Panc1 (cell line): ENCODE measurements around the gene AJUBA. TPM values are rescaled to one million over a fixed set of nuclear protein-coding genes. Genes with fewer than 3 reads are reported as not detected.

ENCODE experiments used
- ATAC-seq: fragments of 200-7000 bp; cut with Tn5 transposase; 2 replicates; pipeline ENCODE4 v1.9.1; 2020; ENCODE audit warnings: mild to moderate bottlenecking, moderate library complexity
- BruUV-seq: library from RNA; stranded (reverse); fragments of 400-500 nt; replicated peaks from 2 replicates; lab custom pipeline; 2021; lab: Mats Ljungman, UMichigan
- CTCF ChIA-PET: fragments of 300-600 bp; sonication (Branson Sonifier 250); formaldehyde crosslinking; loops from one replicate; lab custom pipeline; 2022; ENCODE audit warnings: antibody characterized with exemption; lab: Charles Lee
- POLR2A ChIA-PET: fragments of 300-600 bp; sonication (Branson Sonifier 250); formaldehyde crosslinking; loops from one replicate; lab custom pipeline; 2022; ENCODE audit warnings: antibody characterized with exemption; lab: Charles Lee
- DNase-seq: peaks from one replicate; pipeline ENCODE4 v3.0.0-alpha.2; 2010; ENCODE audit warnings: low read depth, low spot score
- H3K27ac ChIP-seq: 2 replicates; pipeline ENCODE4 v1.5.1; 2011; ENCODE audit warnings: mild to moderate bottlenecking, low read length, inconsistent platforms
- H3K27me3 ChIP-seq: fragments of 200-500 bp; sonication (Bioruptor generic); 2 replicates; pipeline ENCODE4 v1.6.0; 2014; ENCODE audit warnings: low read length, inconsistent platforms; ENCODE audit not compliant: control insufficient read depth, insufficient read depth
- H3K36me3 ChIP-seq: fragments of 200-500 bp; sonication (Bioruptor generic); 2 replicates; pipeline ENCODE4 v1.5.1; 2014; ENCODE audit warnings: inconsistent platforms, mild to moderate bottlenecking, low read length, moderate library complexity; ENCODE audit not compliant: control insufficient read depth, insufficient read depth
- H3K4me1 ChIP-seq: 2 replicates; pipeline ENCODE4 v1.5.1; 2011; ENCODE audit warnings: inconsistent platforms, mild to moderate bottlenecking, low read length, moderate library complexity; ENCODE audit not compliant: control insufficient read depth, insufficient read depth
- H3K4me3 ChIP-seq, 2 experiments: 2 replicates each; pipeline ENCODE4 v1.5.1; 2011 to 2012; ENCODE audit warnings: low read depth in 2 of 2, low read length in 2 of 2, mild to moderate bottlenecking in 2 of 2, inconsistent platforms in 1 of 2, moderate library complexity in 1 of 2
- H3K9me3 ChIP-seq: fragments of 200-500 bp; sonication (Bioruptor generic); 2 replicates; pipeline ENCODE4 v1.5.1; 2014; ENCODE audit warnings: low read depth, mild to moderate bottlenecking, inconsistent platforms, low read length, moderate library complexity; ENCODE audit not compliant: control insufficient read depth, insufficient read depth
- POLR2AphosphoS5 ChIP-seq: IDR thresholded peaks from 2 replicates; pipeline ENCODE4 v1.6.1; 2012; ENCODE audit warnings: mild to moderate bottlenecking, low read depth, low read length, moderate library complexity
- SIN3A ChIP-seq: IDR thresholded peaks from 2 replicates; pipeline ENCODE4 v1.6.1; 2012; ENCODE audit warnings: low read depth, mild to moderate bottlenecking, low read length, moderate library complexity, borderline replicate concordance; ENCODE audit not compliant: insufficient read depth
- TCF7L2 ChIP-seq: IDR thresholded peaks from 2 replicates; pipeline ENCODE4 v1.6.1; 2011; ENCODE audit warnings: mild to moderate bottlenecking, low read depth, low read length, inconsistent platforms
- in situ Hi-C: cut with HindIII; loops from 2 replicates; pipeline ENCODE4 v1.10.0; 2016; ENCODE audit warnings: low sequenced_read_pairs, low pct_unique_long_range_greater_than_20kb
- intact Hi-C: fragments of 100-400 bp; cut with micrococcal nuclease; formaldehyde crosslinking; loops from one replicate; pipeline ENCODE4 v1.10.0; 2022; ENCODE audit not compliant: unreplicated experiment
- total RNA-seq: library from RNA; stranded (reverse); gene quantifications from one replicate; pipeline ENCODE4 v1.2.1, GENCODE V29; 2021; ENCODE audit not compliant: unreplicated experiment
- TF ChIP-seq, protein P1 (sequence below), 2 experiments: IDR thresholded peaks; 2 replicates each; pipeline ENCODE4 v1.6.1; 2011 to 2012; ENCODE audit warnings: low read depth in 2 of 2, control low read depth in 1 of 2, low read length in 1 of 2, mild to moderate bottlenecking in 1 of 2, moderate library complexity in 1 of 2; ENCODE audit not compliant: insufficient read depth in 1 of 2
- TF ChIP-seq, protein P2 (sequence below): fragments of 450-650 bp; IDR thresholded peaks from 2 replicates; pipeline ENCODE4 v1.5.1; 2017; ENCODE audit warnings: mild to moderate bottlenecking

Gene AJUBA
- total RNA-seq, 1 experiment from 2014 or later, result 50.2 TPM

DNA sequence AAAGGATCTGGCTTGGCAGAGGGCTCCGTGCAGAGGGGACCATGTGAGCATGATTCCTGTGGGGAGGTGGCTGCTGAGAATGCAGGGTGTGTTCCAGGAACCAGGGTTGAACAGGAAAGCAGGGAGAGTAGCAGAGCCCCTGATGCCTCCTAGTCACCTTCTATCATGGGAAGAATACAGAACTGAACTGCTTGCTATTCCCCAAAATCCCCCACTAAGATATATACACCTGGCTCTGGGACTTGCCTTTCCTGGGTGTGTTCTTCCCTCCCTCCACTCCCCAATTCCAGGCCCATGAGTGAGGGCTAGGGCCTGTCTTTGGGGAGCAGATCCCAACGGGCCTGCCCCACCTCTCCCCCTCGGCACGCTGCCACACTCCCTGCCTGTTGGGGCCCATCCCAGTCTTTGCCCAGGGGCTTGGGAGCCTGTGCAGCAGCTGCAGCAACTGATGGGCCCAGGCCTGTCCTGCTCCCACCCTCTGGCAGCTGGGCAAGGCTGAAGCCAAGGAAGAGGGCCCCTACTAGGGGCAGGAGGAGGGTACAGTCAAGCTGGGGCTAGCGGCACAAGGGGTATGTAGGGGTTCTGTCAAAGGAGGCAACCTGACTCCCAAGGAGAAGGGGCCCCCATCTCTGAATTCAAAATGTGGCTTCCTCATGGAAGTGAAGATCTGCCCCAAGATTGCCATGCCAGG is 3.2 kb downstream of the AJUBA start:
- no peaks in the 10 kb centered on the region for H3K27me3 ChIP-seq
- H3K36me3 ChIP-seq, result peaks cover 3% of the 10 kb centered on the region; the same call in 1 of the 2 replicates
- in situ Hi-C loops, result no loop called here
- intact Hi-C loops, result no loop called here
- peak overlapping the region; percentile 66 to 76 for H3K4me3 ChIP-seq
- H3K9me3 ChIP-seq, result no peaks in the 10 kb centered on the region
- peak overlapping the region; percentile 96 for H3K27ac ChIP-seq
- DNase-seq (no peak), ATAC-seq (no peak)
- H3K4me1 ChIP-seq, result peaks cover 29% of the 10 kb centered on the region
- ChIA-PET CTCF (no interaction called here), POLR2A (no interaction called here)
- TF ChIP-seq POLR2AphosphoS5 (no peak), SIN3A (no peak), TCF7L2 (no peak)
- TF ChIP-seq, protein P1, sequence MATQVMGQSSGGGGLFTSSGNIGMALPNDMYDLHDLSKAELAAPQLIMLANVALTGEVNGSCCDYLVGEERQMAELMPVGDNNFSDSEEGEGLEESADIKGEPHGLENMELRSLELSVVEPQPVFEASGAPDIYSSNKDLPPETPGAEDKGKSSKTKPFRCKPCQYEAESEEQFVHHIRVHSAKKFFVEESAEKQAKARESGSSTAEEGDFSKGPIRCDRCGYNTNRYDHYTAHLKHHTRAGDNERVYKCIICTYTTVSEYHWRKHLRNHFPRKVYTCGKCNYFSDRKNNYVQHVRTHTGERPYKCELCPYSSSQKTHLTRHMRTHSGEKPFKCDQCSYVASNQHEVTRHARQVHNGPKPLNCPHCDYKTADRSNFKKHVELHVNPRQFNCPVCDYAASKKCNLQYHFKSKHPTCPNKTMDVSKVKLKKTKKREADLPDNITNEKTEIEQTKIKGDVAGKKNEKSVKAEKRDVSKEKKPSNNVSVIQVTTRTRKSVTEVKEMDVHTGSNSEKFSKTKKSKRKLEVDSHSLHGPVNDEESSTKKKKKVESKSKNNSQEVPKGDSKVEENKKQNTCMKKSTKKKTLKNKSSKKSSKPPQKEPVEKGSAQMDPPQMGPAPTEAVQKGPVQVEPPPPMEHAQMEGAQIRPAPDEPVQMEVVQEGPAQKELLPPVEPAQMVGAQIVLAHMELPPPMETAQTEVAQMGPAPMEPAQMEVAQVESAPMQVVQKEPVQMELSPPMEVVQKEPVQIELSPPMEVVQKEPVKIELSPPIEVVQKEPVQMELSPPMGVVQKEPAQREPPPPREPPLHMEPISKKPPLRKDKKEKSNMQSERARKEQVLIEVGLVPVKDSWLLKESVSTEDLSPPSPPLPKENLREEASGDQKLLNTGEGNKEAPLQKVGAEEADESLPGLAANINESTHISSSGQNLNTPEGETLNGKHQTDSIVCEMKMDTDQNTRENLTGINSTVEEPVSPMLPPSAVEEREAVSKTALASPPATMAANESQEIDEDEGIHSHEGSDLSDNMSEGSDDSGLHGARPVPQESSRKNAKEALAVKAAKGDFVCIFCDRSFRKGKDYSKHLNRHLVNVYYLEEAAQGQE (IDR thresholded peaks at IDR 0.05; ENCODE audit: insufficient read depth in 1 of 2, low read depth in 2 of 2, low read length in 1 of 2), result no peak
- TF ChIP-seq, protein P2, sequence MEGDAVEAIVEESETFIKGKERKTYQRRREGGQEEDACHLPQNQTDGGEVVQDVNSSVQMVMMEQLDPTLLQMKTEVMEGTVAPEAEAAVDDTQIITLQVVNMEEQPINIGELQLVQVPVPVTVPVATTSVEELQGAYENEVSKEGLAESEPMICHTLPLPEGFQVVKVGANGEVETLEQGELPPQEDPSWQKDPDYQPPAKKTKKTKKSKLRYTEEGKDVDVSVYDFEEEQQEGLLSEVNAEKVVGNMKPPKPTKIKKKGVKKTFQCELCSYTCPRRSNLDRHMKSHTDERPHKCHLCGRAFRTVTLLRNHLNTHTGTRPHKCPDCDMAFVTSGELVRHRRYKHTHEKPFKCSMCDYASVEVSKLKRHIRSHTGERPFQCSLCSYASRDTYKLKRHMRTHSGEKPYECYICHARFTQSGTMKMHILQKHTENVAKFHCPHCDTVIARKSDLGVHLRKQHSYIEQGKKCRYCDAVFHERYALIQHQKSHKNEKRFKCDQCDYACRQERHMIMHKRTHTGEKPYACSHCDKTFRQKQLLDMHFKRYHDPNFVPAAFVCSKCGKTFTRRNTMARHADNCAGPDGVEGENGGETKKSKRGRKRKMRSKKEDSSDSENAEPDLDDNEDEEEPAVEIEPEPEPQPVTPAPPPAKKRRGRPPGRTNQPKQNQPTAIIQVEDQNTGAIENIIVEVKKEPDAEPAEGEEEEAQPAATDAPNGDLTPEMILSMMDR, result no peak
- BruUV-seq, result no TSS peak

DNA sequence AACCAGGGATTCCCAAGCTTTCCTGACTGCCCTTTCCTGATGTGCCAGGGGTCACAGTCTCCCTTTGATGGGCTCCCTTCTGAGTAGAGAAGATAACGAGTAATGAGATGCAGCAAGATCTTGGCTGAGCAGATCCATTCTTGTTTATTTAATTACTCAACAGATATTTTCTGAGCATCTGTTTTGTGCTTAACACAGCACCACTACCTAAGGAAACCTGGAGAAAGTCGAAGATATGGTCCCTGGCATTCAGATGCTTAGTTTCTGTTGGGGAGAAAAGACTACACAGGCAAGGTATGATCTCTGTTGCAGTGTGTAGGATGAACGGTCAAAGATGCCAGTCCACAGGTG is 3.9 kb downstream of the AJUBA start:
- ATAC-seq (no peak), DNase-seq (no peak)
- CTCF ChIA-PET, result interaction anchor here (0.8 kb wide), 1 partner anchor 18 kb away, joined by 7 read pairs; no protein-coding TSS in a partner anchor
- no TSS peak for BruUV-seq
- Histone ChIP-seq H3K27me3 (no peaks in the 10 kb centered on the region), H3K36me3 (peaks cover 3% of the 10 kb centered on the region; the same call in 1 of the 2 replicates), H3K4me3 (peak overlapping the region; percentile 66 to 76), H3K27ac (peak overlapping the region; percentile 96), H3K4me1 (peaks cover 29% of the 10 kb centered on the region), H3K9me3 (no peaks in the 10 kb centered on the region)
- in situ Hi-C loops (no loop called here), intact Hi-C loops (no loop called here)
- TF ChIP-seq TCF7L2, result no peak
- TF ChIP-seq, protein P1 (IDR thresholded peaks at IDR 0.05; ENCODE audit: insufficient read depth in 1 of 2, low read depth in 2 of 2, low read length in 1 of 2), result no peak
- TF ChIP-seq POLR2AphosphoS5, result no peak
- POLR2A ChIA-PET, result no interaction called here
